ENCODE data around the gene AHCYL1.

DNA sequence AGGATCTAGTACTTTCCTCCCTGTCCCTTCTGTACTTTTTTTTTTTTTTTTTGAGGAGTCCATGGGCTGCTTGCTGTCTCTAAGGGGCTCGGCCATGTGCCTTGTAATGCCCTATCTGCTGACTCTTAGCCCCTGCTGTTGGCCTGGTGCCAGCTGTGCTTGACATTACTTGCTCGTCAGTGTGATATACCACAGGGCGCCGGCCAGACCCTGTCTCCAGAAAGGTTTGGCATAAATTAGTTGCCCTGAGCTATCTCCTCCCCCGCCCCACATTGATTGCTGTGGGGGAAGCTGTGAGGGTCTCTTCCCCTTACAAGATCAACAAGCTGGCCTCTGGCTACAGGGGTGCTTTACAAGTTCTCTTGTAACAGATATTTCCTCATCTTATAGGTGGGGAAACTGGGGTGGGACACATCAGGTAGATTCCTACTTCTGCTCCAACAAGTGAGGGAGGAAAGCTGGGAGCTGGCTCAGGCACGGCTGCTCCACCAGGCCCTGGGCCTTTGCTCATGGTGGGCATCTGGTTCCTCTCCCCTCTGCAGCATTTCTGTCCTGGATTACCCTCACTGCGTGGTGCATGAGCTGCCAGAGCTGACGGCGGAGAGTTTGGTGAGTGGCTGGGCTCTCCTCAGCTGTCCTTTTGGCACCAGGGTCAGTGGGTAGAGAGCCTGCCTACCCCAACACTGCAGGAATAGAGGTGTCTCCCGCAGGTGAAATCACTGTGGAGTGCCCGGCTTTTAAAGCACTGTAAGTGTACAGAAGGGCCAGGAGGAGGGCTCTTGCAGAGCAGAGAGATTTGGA lies 65.4 kb downstream of the AHCYL1 start:
- TF ChIP-seq SIX5 (IDR thresholded peaks at IDR 0.05; ENCODE audit: low read depth, low read length) (no peak), RBBP5 (IDR thresholded peaks at IDR 0.05; ENCODE audit: borderline replicate concordance, low read depth, low read length) (no peak), YY1 (IDR thresholded peaks at IDR 0.05; ENCODE audit: low read depth, low read length) (no peak), POLR2AphosphoS5 (IDR thresholded peaks at IDR 0.05; ENCODE audit: low read depth, low read length) (no peak), SIN3A (conservative IDR thresholded peaks at IDR 0.05 in 1 of 2, IDR thresholded peaks at IDR 0.05 in 1 of 2; ENCODE audit: low read depth in 1 of 2, low read length in 2 of 2) (no peak), SUZ12 (IDR thresholded peaks at IDR 0.05; ENCODE audit: low read length) (no peak), TAF7 (optimal IDR thresholded peaks at IDR 0.05; ENCODE audit: borderline replicate concordance, low read depth, low read length) (no peak), CBX8 (IDR thresholded peaks at IDR 0.05; ENCODE audit: borderline replicate concordance, low read depth, low read length) (no peak), FOSL1 (IDR thresholded peaks at IDR 0.05; ENCODE audit: insufficient read depth, low read depth, low read length) (no peak), RFX5 (IDR thresholded peaks at IDR 0.05; ENCODE audit: borderline replicate concordance, low read depth, low read length) (no peak)
- TF ChIP-seq, protein P1, sequence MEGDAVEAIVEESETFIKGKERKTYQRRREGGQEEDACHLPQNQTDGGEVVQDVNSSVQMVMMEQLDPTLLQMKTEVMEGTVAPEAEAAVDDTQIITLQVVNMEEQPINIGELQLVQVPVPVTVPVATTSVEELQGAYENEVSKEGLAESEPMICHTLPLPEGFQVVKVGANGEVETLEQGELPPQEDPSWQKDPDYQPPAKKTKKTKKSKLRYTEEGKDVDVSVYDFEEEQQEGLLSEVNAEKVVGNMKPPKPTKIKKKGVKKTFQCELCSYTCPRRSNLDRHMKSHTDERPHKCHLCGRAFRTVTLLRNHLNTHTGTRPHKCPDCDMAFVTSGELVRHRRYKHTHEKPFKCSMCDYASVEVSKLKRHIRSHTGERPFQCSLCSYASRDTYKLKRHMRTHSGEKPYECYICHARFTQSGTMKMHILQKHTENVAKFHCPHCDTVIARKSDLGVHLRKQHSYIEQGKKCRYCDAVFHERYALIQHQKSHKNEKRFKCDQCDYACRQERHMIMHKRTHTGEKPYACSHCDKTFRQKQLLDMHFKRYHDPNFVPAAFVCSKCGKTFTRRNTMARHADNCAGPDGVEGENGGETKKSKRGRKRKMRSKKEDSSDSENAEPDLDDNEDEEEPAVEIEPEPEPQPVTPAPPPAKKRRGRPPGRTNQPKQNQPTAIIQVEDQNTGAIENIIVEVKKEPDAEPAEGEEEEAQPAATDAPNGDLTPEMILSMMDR (IDR thresholded peaks at IDR 0.05; ENCODE audit: control extremely low read depth in 1 of 3, insufficient read depth in 1 of 3, low read depth in 1 of 3, low read length in 3 of 3) = no peak
- TF ChIP-seq, protein P2, sequence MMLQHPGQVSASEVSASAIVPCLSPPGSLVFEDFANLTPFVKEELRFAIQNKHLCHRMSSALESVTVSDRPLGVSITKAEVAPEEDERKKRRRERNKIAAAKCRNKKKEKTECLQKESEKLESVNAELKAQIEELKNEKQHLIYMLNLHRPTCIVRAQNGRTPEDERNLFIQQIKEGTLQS (IDR thresholded peaks at IDR 0.05; ENCODE audit: insufficient read depth, low read depth, low read length) = no peak

All from H1 (cell line).